GM12891 (cell line): Measurements from ENCODE around the gene CNN2.

Experiments
- POLR2A ChIP-seq: IDR thresholded peaks from 2 replicates; pipeline ENCODE4 v1.6.1; 2011; ENCODE audit warnings: low read depth, low read length, control low read depth
- POLR2AphosphoS5 ChIP-seq: IDR thresholded peaks from 2 replicates; pipeline ENCODE4 v1.6.1; 2011; ENCODE audit warnings: low read depth, low read length, control low read depth
- TAF1 ChIP-seq: IDR thresholded peaks from 2 replicates; pipeline ENCODE4 v1.6.1; 2011; ENCODE audit warnings: low read depth, low read length, control low read depth

DNA sequence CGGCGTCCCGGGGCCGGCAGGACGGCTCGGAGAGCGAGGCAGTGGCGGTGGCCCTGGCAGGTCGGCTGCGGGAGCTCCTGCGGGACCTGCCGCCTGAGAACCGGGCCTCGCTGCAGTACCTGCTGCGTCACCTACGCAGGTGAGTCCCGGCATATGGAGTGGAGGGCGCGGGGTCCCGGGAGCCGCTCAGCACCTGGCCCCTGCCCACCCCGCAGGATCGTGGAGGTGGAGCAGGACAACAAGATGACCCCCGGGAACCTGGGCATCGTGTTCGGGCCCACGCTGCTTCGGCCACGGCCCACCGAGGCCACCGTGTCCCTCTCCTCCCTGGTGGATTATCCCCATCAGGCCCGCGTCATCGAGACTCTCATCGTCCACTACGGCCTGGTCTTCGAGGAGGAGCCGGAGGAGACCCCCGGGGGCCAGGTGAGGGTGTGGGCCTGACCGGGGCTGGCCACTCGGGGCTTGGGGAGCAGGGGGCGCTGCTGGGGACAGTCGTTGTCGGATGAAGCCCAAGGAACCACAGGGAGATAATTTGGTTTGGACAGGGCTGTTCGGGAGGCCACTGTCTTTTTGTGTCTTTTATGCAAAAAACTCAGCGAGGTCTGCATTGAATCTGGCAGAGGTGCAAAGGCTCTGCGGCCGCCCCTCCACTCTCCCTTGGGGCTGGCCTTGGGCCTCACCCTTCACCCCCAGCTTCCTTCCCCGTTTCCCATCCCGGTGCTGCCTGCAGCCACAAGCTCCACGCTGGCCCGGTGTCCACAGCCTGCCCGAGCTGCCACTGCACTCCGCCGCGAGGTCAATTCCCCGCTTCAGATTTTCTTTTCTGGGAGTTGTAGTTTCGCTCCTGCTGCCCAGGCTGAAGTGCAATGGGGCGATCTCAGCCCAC is 56.8 kb downstream of the CNN2 start:
- no peak for TF ChIP-seq POLR2AphosphoS5
- TF ChIP-seq TAF1, result no peak
- TF ChIP-seq POLR2A, result no peak
